Measurements from ENCODE around the gene FAM181A. TPM values are rescaled to one million over a fixed set of nuclear protein-coding genes. Genes with fewer than 3 reads are reported as not detected.

The FAM181A gene
- total and polyA plus RNA-seq, 7 donors = not detected

GRCh38 chr14:93911975-93912615 is 15.0 kb upstream of the FAM181A start:
- H3K27me3 ChIP-seq = no peaks in the 10 kb centered on the region
- H3K36me3 ChIP-seq = no peaks in the 10 kb centered on the region
- H3K4me3 ChIP-seq = no peak overlapping the region
- H3K9me3 ChIP-seq = peaks cover 0 to 2% (median 0%) of the 10 kb centered on the region in 4 donors
- 78 to 83% methylated on average over 5 of the region's 5 CpGs for WGBS, 2 donors
- DNase-seq = no peak
- intact Hi-C loops (cut with DNase I) = no loop called here
- TF ChIP-seq POLR2AphosphoS5 (IDR thresholded peaks at IDR 0.05) = no peak
- no peak for TF ChIP-seq POLR2A (IDR thresholded peaks at IDR 0.05)
- TF ChIP-seq EP300 (IDR thresholded peaks at IDR 0.05) = no peak
- TF ChIP-seq CTCF (IDR thresholded peaks at IDR 0.05) = no peak
- H3K27ac ChIP-seq = no peak overlapping the region
- no peaks in the 10 kb centered on the region for H3K4me1 ChIP-seq

- intact Hi-C loops (cut with DNase I) = no loop called here
- WGBS, 2 donors = 80 to 88% methylated on average over 4 of the region's 4 CpGs
- no peak for DNase-seq
- Histone ChIP-seq H3K27me3 (no peaks in the 10 kb centered on the region), H3K4me1 (no peaks in the 10 kb centered on the region), H3K9me3 (peaks cover 0 to 2% (median 0%) of the 10 kb centered on the region in 4 donors), H3K36me3 (no peaks in the 10 kb centered on the region), H3K4me3 (no peak overlapping the region), H3K27ac (no peak overlapping the region)
- TF ChIP-seq POLR2A (IDR thresholded peaks at IDR 0.05) (no peak), CTCF (IDR thresholded peaks at IDR 0.05) (no peak), POLR2AphosphoS5 (IDR thresholded peaks at IDR 0.05) (no peak), EP300 (IDR thresholded peaks at IDR 0.05) (no peak)
Observed at GRCh38 chr14:93912782-93913181, 14.4 kb upstream of the FAM181A start.

DNA sequence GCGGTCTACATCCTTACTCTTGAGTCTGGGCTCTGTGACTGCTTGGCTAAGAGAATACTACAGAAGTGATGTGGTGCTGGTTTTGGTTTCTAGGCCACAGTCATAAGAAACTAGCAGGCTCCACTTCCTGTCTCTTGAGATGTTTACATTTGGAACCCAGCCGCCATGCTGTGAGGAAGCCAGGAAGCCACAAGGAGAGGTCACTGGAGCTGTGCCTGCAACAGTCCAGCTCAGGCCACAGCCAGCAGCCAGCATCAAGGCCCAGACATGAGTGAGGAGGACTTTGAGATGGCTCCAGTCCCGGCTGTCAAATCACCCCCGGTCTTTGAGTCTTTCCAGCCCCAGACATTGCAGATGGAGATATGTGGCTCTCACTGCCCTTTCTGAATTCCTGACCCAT is 12.9 kb upstream of the FAM181A start:
- peaks cover 0 to 2% (median 0%) of the 10 kb centered on the region in 4 donors for H3K9me3 ChIP-seq
- no peak overlapping the region for H3K27ac ChIP-seq
- TF ChIP-seq EP300 (IDR thresholded peaks at IDR 0.05) = no peak
- TF ChIP-seq POLR2A (IDR thresholded peaks at IDR 0.05) = no peak
- TF ChIP-seq CTCF (IDR thresholded peaks at IDR 0.05) = no peak
- no peak for TF ChIP-seq POLR2AphosphoS5 (IDR thresholded peaks at IDR 0.05)
- 86 to 91% methylated on average over 4 of the region's 4 CpGs for WGBS, 2 donors
- no peak for DNase-seq
- intact Hi-C loops (cut with DNase I) = no loop called here
- no peak overlapping the region for H3K4me3 ChIP-seq
- no peaks in the 10 kb centered on the region for H3K36me3 ChIP-seq
- no peaks in the 10 kb centered on the region for H3K27me3 ChIP-seq
- H3K4me1 ChIP-seq = no peaks in the 10 kb centered on the region

DNA sequence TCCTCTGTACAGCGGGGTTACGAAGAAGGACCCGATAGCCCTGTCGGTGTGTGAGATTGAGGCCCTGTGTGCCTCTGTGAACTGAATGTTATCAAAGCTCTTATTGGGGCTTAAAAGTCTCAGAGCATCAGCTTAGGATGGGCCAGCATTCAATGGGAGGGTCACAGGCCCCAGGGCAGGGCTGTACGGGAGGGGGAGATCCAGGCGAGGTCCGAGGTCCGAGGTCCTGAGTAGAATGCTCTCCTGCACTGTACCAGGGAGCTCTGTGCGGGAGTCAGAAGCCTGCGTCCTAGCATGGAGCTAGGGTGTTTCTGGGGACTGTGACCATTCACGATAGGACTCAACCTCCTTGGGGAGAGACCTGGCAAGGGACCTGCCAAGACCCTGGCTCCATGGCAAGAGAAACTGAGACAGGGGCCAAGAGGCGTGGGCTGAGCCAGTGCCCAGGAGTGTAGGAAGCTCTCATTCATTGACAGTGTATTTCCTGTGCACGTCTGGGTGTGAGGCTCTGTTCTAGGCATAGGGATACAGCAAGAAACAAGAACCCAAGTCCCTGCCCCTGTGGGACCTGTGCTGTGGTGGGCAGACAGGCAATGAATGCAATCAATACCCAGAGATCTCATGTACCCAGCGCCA is 12.0 kb upstream of the FAM181A start:
- no peaks in the 10 kb centered on the region for H3K27me3 ChIP-seq
- TF ChIP-seq CTCF (IDR thresholded peaks at IDR 0.05) (no peak), EP300 (IDR thresholded peaks at IDR 0.05) (no peak), POLR2AphosphoS5 (IDR thresholded peaks at IDR 0.05) (no peak), POLR2A (IDR thresholded peaks at IDR 0.05) (no peak)
- H3K27ac ChIP-seq = no peak overlapping the region
- WGBS, 2 donors = 82 to 85% methylated on average over 14 of the region's 14 CpGs
- no peaks in the 10 kb centered on the region for H3K36me3 ChIP-seq
- H3K4me3 ChIP-seq = no peak overlapping the region
- H3K9me3 ChIP-seq = peaks cover 0 to 2% (median 0%) of the 10 kb centered on the region in 4 donors
- DNase-seq = no peak
- intact Hi-C loops (cut with DNase I) = no loop called here
- no peaks in the 10 kb centered on the region for H3K4me1 ChIP-seq

Data from sigmoid colon (tissue), 7 donors.